ENCODE data around the gene MTRR. TPM values are rescaled to one million over a fixed set of nuclear protein-coding genes. Genes with fewer than 3 reads are reported as not detected.

MTRR gene
- 16.4 and 23.9 TPM in 2 replicates for total RNA-seq

DNA sequence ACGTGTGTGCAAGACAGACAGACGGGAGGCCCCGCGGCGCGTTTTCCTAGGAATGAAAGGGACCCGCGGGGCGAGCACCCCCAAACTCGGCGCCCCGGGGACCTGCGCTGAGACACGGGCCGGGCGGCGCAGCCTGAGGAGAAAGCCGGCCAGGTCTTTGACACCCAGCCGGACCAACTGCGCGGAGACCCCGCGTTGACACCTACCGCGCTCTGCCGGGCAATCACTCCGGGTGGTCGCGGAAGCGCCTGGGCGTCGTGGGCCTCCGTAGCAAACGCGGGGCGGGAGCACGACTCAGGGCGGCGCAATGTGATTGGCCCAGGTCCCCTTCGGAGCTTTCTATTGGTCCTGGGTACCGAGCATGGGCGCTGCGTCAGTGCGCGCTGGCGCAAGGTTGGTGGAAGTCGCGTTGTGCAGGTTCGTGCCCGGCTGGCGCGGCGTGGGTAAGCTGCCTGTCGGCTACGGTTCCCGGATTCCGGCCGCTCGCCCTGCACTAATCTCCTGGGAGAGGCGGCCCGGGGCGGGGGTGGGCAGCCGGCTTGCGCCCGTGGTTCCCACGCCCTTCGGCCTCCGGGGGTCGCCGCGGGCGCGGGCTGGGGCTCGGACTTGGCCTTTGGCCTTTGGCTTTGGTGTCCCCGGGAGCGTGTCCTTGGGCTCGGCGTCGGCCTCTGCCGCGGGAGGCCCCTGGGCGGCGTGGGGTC lies at the start of gene MTRR, which contains the start of gene FASTKD3:
TSS of gene MTRR (plus strand) at position 376 of the 701 bp plus-strand sequence. CDS start 1,647 bp downstream, outside the sequence.
TSS of gene FASTKD3 (minus strand) at position 259 of the 701 bp plus-strand sequence. CDS start 948 bp downstream, outside the sequence.

DNA sequence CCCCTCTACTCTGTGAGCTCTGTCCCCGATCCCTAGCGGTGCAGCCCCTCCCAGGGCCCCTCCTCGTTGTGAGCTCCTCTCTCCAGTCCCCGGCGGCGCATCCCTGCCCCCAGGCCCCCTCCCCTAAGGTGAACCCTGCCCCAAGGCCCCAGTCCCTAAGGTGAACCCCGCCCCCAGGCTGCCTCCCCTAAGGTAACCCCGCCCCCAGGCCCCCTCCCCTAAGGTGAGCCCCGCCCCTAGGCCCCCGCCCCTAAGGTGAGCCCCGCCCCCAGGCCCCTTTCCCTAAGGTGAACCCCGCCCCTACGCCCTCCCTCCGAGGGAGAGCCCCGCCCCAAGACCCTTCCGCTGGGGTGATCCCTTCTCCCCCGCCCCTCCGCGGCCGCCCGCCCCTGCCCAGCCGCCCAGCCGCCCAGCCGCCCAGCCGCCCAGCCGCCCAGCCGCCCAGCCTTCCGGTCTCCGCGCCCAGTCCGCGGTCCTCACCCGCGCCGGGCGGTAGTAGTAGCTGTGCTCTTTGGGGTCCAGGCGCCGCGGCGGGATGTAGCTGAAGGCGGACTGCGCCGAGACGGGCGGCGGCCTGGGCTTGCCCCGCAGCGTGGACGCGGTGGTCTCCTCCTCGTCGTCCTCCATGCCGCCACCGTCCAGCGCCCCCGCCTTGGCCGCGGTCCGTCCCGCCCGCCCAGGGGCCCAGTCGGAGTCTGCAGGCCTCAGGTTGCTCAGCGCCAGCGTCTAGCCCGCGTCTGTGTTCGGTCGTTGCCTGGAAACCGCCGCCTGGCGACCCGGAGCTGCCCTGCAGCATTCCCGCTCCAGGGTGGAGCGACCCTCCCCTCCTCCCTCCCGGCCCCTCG lies 18.3 kb upstream of the MTRR start, which contains the start of gene CFAP90:
TSS of gene CFAP90 (minus strand) at position 739 of the 845 bp plus-strand sequence. CDS start at position 627, 112 bp downstream.

Other genes starting within 250 kb of the MTRR start
- 0.30 and 0.84 TPM in 2 replicates for gene CFAP90, start 18.0 kb upstream of the MTRR start, total RNA-seq
- 7.1 and 9.2 TPM in 2 replicates for gene FASTKD3, start 117 bp upstream of the MTRR start, total RNA-seq

All from bronchus fibroblast of lung (primary cell).